G401.6 (cell line): ENCODE measurements around the gene DYNLT2.

Source experiments
- FAIRE-seq: peaks from 2 replicates; lab custom pipeline; 2012; peaks lifted over from hg19 to GRCh38; lab: Jason Lieb, UNC

The DYNLT2 gene

GRCh38 chr6:169729961-169730360 is 21.4 kb downstream of the DYNLT2 start:
- FAIRE-seq, result no peak

GRCh38 chr6:169726963-169727362 is 24.4 kb downstream of the DYNLT2 start:
- FAIRE-seq, result no peak

- no peak for FAIRE-seq
Observed at GRCh38 chr6:169726049-169726400, 25.3 kb downstream of the DYNLT2 start.

GRCh38 chr6:169725125-169726048 is 26.0 kb downstream of the DYNLT2 start:
- no peak for FAIRE-seq

GRCh38 chr6:169724494-169725124 is 26.8 kb downstream of the DYNLT2 start, which contains the start of gene PHF10:
Gene PHF10, minus strand, starts transcription at chr6:169724500. Its CDS starts 569 bp downstream, at chr6:169723931.
- FAIRE-seq, result no peak

- FAIRE-seq, result no peak
Observed at GRCh38 chr6:169723991-169724493, 27.3 kb downstream of the DYNLT2 start.

- FAIRE-seq, result no peak
Observed at GRCh38 chr6:169723200-169723909, 28.0 kb downstream of the DYNLT2 start.

- FAIRE-seq, result peak; percentile 78
Observed at GRCh38 chr6:169722362-169723199, 28.8 kb downstream of the DYNLT2 start.

- peak; percentile 6 for FAIRE-seq
Observed at GRCh38 chr6:169720207-169720855, 31.0 kb downstream of the DYNLT2 start.

GRCh38 chr6:169719117-169719516 is 32.3 kb downstream of the DYNLT2 start:
- no peak for FAIRE-seq

GRCh38 chr6:169714595-169714994 is 36.8 kb downstream of the DYNLT2 start:
- FAIRE-seq, result no peak

GRCh38 chr6:169714178-169714577 is 37.2 kb downstream of the DYNLT2 start:
- no peak for FAIRE-seq

- FAIRE-seq, result peak; percentile 50
Observed at GRCh38 chr6:169710009-169710408, 41.4 kb downstream of the DYNLT2 start.

GRCh38 chr6:169709293-169709692 is 42.1 kb downstream of the DYNLT2 start:
- peak; percentile 11 for FAIRE-seq

GRCh38 chr6:169707772-169708171 is 43.6 kb downstream of the DYNLT2 start:
- no peak for FAIRE-seq

GRCh38 chr6:169702840-169703246 is 48.5 kb downstream of the DYNLT2 start:
- FAIRE-seq, result no peak

- FAIRE-seq, result peak; percentile 80
Observed at GRCh38 chr6:169701954-169702839, 49.2 kb downstream of the DYNLT2 start, which contains the start of the genes C6orf120 and WDR27. Gene C6orf120, plus strand, starts transcription at chr6:169702126. Its CDS starts 334 bp downstream, at chr6:169702460. Gene WDR27, minus strand, starts transcription at chr6:169702029. Its CDS starts 13,024 bp downstream, at chr6:169689005.

- no peak for FAIRE-seq
Observed at GRCh38 chr6:169701311-169701953, 49.9 kb downstream of the DYNLT2 start.

GRCh38 chr6:169700296-169700695 is 51.1 kb downstream of the DYNLT2 start:
- no peak for FAIRE-seq
